Islet precursor cell (in vitro differentiated cells): ENCODE results near the gene PROSER1.
A peak's percentile ranks its signal among the peaks of the same experiment; 100 is the strongest.
"Not testable (repeated sequence)": the region's sequence is repeated elsewhere in the genome, so short reads cannot be mapped to it uniquely, and the experiment has no call there.

Experiments
- DNase-seq: peaks from one replicate; pipeline ENCODE4 v3.0.0-alpha.2; 2018

The PROSER1 gene

DNA sequence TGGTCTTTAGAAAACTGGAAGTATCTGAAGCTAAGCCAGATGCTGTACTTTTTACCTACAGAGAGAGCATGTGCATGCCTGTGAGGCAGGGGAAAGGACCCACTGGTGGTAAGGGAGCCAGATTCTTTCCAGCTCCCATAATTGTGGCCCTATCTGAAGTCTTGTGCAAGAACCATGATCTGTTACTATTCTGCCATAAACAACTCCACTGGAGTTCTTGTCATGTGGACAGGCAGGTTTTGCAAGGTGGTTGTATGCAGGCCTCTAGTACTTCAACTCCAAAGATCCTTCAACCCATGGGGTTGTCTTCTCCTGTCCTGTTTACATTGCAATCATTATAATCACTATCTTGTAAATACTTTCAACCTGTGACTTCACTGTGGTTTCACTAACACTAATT is 14.1 kb downstream of the PROSER1 start:
- peak; percentile 80 for DNase-seq

GRCh38 chr13:39023316-39023715 is 14.6 kb downstream of the PROSER1 start:
- no peak for DNase-seq

GRCh38 chr13:39020853-39021462 is 16.9 kb downstream of the PROSER1 start:
- no peak for DNase-seq

GRCh38 chr13:39016787-39017186 is 21.1 kb downstream of the PROSER1 start:
- no peak for DNase-seq

DNA sequence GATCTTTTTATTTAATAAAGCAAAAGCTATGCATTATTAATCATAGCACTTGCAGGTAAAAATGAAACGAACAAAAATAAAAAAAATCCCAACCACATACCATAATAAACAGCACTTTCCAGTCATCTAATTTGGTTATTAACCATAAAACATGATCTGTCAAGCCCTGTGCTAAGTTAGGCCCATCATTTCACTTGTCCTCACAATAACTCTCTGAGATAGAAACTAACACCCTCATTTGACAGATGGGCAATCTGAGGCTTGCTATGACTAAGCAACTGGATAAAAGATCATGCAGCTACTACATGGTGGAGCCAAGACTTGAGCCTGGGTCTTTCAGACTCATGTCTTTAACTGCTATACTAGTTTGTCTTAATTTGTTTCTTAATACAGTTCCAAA is 21.8 kb downstream of the PROSER1 start:
- no peak for DNase-seq

- DNase-seq = no peak
Measured at GRCh38 chr13:39013462-39013861, 24.4 kb downstream of the PROSER1 start.

DNA sequence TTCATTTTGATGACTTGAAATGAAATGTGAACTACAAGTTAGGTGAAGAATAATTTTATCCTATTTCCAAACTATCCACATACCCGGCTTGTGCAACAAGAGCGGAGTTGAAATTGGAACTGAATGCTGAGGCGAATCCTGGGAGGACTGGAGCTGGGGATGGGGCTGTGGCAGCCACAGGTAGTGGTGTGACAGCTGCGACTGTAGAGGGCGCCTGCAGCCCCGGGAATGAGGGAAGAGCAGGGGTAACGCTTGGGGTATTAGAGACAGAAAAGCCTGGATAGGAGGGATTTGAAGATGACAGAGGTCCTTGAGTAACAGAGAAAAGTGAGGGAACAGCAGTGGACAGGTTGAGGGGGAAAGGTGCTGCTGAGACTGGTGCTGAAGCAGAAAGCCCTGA is 25.3 kb downstream of the PROSER1 start:
- DNase-seq = peak; percentile 61

DNA sequence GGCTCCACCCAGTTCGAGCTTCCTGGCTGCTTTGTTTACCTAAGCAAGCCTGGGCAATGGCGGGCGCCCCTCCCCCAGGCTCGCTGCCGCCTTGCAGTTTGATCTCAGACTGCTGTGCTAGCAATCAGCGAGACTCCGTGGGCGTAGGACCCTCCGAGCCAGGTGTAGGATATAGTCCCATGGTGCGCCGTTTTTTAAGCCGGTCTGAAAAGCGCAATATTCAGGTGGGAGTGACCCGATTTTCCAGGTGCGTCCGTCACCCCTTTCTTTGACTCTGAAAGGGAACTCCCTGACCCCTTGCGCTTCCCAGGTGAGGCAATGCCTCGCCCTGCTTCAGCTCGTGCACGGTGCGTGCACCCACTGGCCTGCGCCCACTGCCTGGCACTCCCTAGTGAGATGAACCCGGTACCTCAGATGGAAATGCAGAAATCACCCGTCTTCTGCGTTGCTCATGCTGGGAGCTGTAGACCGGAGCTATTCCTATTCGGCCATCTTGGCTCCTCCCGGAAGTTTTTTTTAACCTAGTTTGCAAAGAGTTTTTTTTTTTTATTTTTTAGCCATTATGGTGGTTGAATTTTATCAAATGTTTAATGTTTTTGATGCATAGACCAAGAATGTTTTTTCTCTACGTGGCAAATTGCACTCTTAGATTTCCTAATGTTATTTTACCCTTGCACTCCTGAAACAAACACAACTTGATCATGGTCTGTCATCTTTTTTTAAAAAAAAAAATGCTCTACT is 31.3 kb downstream of the PROSER1 start:
- not testable (repeated sequence) for DNase-seq

DNA sequence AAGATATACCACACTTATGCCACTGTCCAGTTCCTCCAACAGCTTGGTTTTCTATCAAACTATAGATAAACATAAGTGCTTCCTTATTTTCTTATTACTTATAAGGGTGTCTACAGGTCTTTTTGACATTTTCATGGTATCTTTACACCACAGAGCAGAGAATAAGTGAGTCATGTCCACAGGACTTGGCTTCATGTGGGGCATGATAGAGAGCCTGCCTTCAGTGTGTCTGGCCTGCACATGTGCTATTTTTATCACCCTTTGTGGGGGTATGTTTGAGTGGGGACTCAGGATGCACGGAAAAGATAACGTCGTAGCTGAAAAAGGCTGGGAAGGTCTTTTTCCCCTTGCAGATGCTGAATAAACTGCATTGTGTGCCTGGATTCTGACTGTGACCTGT is 39.1 kb downstream of the PROSER1 start:
- no peak for DNase-seq

- no peak for DNase-seq
Measured at GRCh38 chr13:38993381-38993780, 44.5 kb downstream of the PROSER1 start.

DNA sequence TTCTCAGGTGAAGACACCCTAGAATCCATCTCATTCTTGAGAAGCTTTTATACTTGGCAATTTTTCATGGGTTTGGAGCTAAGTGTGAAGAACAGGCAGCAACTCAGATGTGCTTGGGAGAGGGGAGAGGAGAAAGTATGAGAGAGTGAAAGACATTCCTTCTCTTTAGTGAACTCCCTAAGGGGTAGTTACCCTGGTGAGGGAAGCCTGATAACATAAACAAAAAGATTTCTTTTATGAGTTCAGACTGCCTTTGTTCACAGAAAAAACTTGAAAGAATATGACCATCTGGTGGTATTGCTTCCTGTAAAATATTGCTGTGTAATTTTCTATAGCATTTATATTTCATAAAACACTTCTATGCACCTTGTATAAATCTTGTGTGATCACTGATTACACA is 47.2 kb downstream of the PROSER1 start, which contains the start of gene STOML3:
STOML3 (minus strand) TSS at position 139 of the 400 bp plus-strand sequence; CDS start at position 29, 110 bp downstream.
- DNase-seq = no peak

DNA sequence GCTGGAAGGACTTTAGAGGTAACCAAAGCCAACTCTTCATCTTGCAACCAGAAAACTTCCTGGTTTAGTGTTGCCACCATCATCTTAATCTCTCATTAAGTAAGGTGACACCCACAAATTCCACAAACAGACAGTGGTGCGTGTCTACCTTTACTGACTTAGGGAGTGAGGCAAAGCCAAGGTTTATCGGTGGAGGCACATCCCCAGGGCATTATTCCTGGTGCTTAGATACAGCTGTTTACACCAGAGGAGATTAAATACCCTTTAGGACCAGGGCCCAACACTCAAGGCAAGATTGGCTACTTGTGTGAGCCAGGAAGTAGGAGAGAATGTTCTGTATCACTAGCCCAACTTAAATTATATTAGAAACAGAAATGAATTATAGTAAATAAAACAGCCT is 56.8 kb downstream of the PROSER1 start:
- DNase-seq = no peak

DNA sequence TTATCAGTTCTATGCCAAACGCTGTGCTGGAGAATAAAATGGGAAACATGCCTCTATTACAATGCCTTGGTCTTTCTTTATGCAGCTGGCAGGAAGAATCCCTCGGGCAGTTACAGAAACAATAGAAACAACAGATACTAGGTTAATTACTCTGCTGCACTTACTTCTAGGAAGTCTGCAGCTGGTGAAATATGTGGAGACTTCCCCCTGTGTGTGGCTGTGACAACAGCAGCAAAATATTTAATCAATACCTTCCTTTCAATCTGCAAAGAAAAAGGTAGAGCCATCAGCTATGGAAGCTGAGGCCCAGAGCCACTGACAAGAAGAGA is 57.2 kb downstream of the PROSER1 start:
- DNase-seq = no peak

DNA sequence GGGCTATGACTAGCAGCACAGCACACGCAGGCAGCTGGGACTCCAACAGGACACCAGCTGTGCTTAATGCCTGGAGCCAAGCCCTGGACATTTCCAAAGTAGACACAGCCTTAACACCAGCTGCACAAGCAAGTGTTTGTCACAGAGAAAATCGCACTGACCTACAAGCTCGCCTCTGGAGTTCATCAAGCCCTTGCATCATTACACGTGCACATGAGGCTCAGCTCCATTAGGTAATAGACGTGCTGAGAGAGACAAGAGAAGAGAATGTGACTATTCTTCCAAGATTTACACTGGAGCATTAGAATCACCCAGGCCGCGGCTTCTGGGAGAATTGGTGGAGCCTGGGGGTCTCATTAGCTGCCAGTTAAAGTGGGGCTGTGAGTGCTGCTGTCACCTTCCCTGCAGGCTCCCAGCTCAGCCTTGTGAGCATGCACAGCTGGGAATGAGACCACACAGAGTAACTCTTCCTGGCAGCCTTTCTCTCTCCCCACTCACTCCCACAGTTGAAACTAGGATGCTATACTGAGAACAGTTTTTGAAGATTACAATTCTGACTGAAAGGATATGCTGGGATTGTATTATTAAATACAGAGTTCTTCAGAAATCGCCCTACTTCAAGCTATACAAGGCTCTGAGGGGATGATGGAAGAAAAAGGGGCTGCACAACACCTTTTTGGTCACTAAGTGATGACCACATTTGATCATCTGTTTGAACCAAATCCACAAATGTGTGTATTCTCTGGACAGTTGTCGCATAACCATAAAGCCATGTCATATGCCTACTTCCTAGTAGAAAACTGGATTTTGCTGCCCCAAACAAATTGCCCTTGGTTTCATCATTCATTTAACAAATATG is 57.8 kb downstream of the PROSER1 start:
- DNase-seq = peak; percentile 78

DNA sequence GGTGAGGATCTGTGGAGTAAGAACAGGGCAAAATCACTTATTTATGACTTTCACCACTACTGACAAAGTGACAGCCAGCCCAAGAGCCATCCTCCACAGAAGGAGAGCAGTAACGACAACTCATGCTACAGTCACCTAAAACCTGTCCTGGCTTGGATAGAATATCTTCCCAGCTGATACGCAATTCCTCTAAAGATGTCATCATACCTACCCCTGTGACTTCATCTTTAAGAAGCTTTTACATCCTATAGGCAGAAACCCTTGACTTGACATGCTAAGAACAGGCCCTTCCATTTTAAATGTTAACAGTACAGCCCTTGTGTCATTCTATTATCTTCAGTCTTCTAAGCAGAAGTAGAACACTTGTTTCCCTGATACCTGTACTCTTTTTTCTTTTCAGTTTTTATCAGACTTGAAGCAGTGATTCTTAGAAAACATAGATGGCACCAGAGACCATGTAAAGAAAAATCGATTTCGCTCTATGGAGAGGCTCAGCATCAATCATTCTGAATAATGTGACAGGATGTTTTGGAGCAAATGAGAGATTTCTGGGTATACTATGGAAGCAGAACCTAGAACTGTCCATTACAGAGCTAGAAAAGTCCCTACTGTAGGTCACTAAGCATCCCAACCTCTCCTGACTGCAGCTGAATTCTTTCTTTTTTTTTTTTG is 67.4 kb downstream of the PROSER1 start:
- DNase-seq = no peak

DNA sequence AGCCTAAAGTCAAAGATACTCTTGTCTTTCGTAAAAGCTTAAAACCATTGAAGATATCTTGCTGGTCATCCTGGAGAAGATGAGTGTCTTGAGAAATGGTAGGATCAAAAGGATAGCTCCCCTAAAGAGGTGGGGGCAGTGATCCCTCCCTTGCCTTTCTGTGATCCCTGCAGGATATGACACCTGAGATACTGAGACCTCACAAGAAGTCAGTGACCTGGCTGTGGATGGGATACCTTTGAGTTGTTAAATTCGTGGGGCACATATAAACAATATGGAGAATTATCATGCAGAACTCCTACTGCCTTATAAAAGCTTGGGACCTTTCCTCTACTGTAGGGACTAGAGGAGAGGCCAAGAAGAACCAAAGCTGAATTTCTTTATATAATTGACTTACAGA is 68.7 kb downstream of the PROSER1 start:
- DNase-seq = no peak

DNA sequence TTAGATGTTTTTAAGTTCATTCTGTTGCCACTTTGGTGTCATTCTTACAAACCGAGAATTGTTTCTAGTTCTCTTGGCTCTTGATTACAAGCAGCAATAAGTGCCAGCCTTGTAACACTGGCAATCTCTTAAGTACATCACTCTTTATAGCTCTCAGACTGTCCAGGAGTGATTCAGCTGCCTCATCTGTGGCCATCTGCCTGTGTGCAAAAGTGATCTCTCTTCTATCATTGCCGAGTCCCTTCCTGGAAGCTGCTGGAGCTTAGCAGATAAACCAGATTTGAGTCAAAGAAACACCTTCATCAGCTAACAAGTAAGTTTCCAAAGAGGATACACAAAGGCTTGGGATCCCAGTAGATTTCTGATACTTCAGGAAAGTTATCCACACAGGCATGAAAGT is 70.4 kb downstream of the PROSER1 start:
- DNase-seq = no peak

DNA sequence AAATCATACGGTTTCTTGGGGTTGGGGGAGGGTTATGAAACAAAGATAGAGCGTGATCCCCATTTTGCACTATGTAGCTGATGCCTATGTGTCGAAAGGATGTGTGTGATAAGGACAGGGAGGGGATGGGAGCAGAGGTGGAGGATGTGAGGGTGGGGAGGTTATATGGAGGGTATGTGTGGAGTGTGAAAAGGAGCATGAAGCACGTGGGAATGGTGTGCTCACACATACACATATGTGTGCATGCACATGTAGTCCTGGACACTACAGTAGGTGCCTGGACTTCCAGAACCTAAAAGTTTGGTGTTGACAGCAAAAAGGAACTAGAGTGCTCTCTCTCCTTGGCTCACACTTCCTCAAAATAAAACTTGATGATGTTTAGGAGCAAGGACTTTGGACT is 72.6 kb downstream of the PROSER1 start:
- no peak for DNase-seq

- no peak for DNase-seq
Measured at GRCh38 chr13:38960175-38960574, 77.7 kb downstream of the PROSER1 start.
